Left lung (tissue), 10 donors: ENCODE data around the gene SRP14. TPM values are rescaled to one million over a fixed set of nuclear protein-coding genes. Genes with fewer than 3 reads are reported as not detected.

ENCODE experiments used
- ATAC-seq: fragments of 200-7000 bp; cut with Tn5 transposase; one replicate; pipeline ENCODE4 v1.9.1; 2020; ENCODE audit warnings: moderate library complexity
- DNase-seq, 4 donors: peaks; one replicate each; pipeline ENCODE4 v3.0.0-alpha.2; 2013 to 2020
- H3K27ac ChIP-seq, 2 donors: fragments of 200-600 bp; sonication (generic) in 1 of 2; one replicate each; pipeline versions ENCODE4 v1.5.0 to v1.8.0; 2020 to 2021
- H3K27me3 ChIP-seq, 2 donors: fragments of 200-600 bp; sonication (generic) in 1 of 2; one replicate each; pipeline versions ENCODE4 v1.5.0 to v1.8.0; 2020 to 2021
- H3K36me3 ChIP-seq, 2 donors: fragments of 200-600 bp; sonication (generic) in 1 of 2; one replicate each; pipeline versions ENCODE4 v1.5.0 to v1.8.0; 2020 to 2021
- H3K4me1 ChIP-seq, 2 donors: fragments of 200-600 bp; one replicate each; pipeline ENCODE4 v1.8.0; 2021
- H3K4me3 ChIP-seq, 2 donors: fragments of 200-600 bp; sonication (generic) in 1 of 2; one replicate each; pipeline versions ENCODE4 v1.5.0 to v1.8.0; 2020 to 2021; ENCODE audit warnings: mild to moderate bottlenecking in 1 of 2
- H3K9me3 ChIP-seq, 2 donors: fragments of 200-600 bp; sonication (generic) in 1 of 2; one replicate each; pipeline versions ENCODE4 v1.5.0 to v1.8.0; 2020 to 2021
- intact Hi-C, 2 donors: fragments of 100-400 bp; cut with DNase I; formaldehyde crosslinking; loops; one replicate each; pipeline versions ENCODE4 v1.11.2 to v1.14.2; 2022
- polyA plus RNA-seq, 6 donors: library from polyadenylated mRNA; unstranded; fragments of 120-200 nt; gene quantifications; one replicate each; pipeline ENCODE4 v1.2.1, GENCODE V29; 2013; ENCODE audit not compliant: insufficient read length in 6 of 6
- total RNA-seq, 2 donors: library from RNA; stranded (reverse); fragmentation: NEBNext Ultra II Directional; extraction: Animal tissue kit (Norgen Biotek cat#: 25700); gene quantifications; one replicate each; pipeline ENCODE4 v1.2.1, GENCODE V29; 2021
- TF ChIP-seq, protein P1 (sequence below), 2 donors: fragments of 200-600 bp; sonication (generic) in 1 of 2; IDR thresholded peaks; one replicate each; pipeline versions ENCODE4 v1.5.0 to v1.8.0; 2021; ENCODE audit warnings: antibody characterized with exemption in 2 of 2
- donor health status: DM: no; HTN: yes; CAD: no.
- donor health status: DM: no; HTN: no; CAD: no.

Gene SRP14
- total and polyA plus RNA-seq, 8 donors = 159 to 541 (median 505) TPM

DNA sequence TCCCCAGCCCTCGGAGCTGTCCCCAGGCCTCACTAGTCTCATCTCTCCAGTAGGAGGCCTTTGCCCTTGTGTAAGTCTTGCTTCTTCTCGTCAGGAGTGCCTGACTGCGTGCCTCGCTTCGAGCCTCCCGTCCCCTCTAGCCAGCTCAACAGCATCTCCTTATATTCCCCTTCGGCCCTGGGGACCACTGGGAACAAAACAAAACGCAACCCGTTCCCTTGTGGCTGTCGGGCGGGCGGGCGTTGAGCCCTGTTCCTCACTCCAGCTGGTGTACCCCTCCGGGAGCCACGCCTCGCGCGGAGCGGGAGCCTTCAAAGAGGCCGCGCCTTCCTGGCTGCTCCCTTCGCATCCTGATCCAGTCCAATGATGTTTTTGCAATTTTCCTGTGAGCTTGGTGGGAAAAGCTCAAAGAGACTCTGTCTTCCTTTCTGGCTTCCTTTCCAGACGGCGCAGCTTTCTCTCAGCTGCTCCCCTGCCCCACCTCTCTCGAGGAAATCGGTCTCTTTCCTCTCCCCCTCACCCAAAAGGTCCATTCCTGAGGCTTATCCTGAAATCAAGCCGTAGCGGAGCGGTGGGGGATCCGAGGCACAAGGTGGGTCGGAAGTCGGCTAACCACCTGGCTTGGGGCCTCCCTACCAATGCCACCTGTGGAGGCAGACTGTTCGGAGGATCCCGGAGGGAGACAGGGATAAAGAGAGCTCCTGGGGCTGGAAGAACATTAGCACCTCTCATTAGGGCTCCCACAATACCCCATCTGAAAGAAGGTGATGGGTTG lies 33.4 kb upstream of the SRP14 start:
- Histone ChIP-seq H3K27ac (no peak overlapping the region), H3K27me3 (no peaks in the 10 kb centered on the region), H3K4me3 (no peak overlapping the region), H3K4me1 (peaks cover 8 to 32% of the 10 kb centered on the region in 2 donors), H3K9me3 (no peaks in the 10 kb centered on the region), H3K36me3 (no peaks in the 10 kb centered on the region)
- no peak for ATAC-seq
- intact Hi-C loops = no loop called here
- peak in 1 of 4 donors; percentile 81 for DNase-seq
- TF ChIP-seq, protein P1, sequence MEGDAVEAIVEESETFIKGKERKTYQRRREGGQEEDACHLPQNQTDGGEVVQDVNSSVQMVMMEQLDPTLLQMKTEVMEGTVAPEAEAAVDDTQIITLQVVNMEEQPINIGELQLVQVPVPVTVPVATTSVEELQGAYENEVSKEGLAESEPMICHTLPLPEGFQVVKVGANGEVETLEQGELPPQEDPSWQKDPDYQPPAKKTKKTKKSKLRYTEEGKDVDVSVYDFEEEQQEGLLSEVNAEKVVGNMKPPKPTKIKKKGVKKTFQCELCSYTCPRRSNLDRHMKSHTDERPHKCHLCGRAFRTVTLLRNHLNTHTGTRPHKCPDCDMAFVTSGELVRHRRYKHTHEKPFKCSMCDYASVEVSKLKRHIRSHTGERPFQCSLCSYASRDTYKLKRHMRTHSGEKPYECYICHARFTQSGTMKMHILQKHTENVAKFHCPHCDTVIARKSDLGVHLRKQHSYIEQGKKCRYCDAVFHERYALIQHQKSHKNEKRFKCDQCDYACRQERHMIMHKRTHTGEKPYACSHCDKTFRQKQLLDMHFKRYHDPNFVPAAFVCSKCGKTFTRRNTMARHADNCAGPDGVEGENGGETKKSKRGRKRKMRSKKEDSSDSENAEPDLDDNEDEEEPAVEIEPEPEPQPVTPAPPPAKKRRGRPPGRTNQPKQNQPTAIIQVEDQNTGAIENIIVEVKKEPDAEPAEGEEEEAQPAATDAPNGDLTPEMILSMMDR (IDR thresholded peaks at IDR 0.05) = no peak

DNA sequence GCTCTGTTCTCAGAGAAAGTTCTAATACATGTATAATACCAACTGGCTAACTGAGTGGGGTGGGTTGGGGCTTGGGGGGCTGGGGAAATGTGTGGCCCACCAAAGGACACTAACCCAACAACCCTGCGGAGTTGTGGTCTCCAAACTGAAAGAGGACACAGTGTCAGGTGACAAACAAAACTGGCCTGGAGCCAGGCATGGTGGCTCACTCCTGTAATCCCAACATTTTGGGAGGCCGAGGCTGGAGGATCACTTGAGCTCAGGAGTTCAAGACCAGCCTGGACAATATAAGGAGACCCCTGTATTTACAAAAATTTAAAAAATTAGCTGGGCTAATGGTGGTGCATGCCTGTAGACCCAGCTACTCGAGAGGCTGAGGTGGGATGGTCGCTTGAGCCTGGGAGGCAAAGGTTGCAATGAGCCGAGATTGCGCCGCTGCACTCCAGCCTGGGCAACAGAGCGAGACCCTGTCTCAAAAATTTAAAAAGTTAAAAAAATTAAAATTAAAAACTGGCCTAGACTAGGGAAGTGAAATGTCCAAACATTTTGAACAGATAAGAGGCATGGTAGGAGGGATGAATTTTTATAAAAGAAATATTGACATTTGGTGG lies 31.7 kb upstream of the SRP14 start:
- TF ChIP-seq, protein P1 (IDR thresholded peaks at IDR 0.05) = no peak
- intact Hi-C loops = no loop called here

DNA sequence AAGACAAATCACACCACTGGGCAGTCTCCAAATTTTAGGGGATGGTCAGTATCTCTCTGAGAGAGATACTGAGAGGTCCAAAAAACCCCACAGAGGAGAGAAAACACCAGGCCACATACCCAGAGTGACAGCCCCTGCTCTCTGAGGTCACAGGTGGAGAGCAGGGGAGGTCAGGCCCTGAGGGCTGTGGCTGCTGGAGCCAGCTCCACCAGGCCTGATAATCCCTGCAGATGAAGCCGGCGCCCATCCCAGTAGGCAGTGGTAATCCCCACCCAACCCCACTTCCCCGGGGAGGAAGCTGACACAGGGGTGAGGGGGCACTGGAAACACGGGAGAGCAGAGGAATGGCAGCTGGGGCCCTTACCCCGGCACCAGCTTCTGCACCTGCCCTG lies 31.2 kb upstream of the SRP14 start:
- ATAC-seq (no peak), DNase-seq (no peak)
- Histone ChIP-seq H3K36me3 (no peaks in the 10 kb centered on the region), H3K27ac (peak overlapping the region in 1 of 2 donors; percentile 55), H3K4me1 (peaks cover 8 to 25% of the 10 kb centered on the region in 2 donors), H3K9me3 (no peaks in the 10 kb centered on the region), H3K4me3 (no peak overlapping the region), H3K27me3 (no peaks in the 10 kb centered on the region)
- TF ChIP-seq, protein P1 (IDR thresholded peaks at IDR 0.05) = no peak
- intact Hi-C loops = no loop called here

More for the DNA sequence above, 31.7 kb upstream of the SRP14 start:
- Histone ChIP-seq H3K27ac (no peak overlapping the region), H3K36me3 (no peaks in the 10 kb centered on the region), H3K9me3 (no peaks in the 10 kb centered on the region), H3K4me3 (no peak overlapping the region), H3K4me1 (peaks cover 8 to 30% of the 10 kb centered on the region in 2 donors), H3K27me3 (no peaks in the 10 kb centered on the region)
- ATAC-seq = no peak
- DNase-seq = no peak

DNA sequence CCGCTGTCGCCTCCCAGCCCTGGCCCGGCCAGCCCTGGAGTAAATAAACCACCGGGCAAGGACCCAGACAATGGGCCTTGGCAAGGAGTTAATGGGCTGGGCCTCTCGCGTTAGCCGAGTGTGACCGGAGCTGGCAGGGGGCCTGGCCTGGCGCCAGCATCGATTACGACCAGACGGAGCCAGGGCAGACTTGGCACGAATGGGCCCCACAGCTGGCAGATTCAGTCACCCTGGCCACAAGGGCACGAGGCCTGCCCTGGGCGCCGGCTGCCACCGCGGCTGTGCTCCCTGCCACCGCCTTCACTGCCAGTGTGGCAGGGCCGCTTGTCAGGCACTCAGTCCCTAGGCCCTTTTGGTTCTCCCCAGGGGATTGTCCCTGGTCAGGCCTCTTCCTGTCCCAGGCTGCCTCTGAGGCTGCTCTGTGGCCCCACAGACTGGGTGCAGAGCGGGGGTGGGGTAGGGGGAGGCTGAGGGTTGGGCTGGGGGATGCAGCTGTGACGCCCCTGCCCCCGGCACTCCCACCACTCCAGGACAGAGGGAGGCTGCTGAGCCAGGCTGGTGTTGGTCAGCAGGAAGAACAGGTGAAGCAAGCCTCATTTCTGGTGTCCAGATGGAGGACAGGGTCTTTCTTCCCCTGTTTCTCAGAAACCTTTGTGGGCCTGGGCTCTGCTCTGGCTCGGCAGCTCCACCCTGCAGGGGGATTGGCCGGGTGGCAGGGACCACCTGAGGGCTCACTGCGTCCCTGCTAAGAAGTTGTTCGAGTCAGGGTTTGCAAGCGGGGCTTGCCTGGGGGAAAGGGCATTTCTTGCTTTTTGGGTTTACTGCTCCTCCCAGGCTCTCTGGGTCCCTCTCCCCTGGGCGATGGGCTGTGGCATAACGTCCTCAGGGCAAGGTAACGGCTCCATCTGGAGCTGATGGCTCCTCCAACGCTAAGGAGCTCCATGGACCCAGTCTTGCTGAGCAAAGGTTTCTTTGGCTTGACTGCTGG lies 30.5 kb upstream of the SRP14 start:
- Histone ChIP-seq H3K27me3 (no peaks in the 10 kb centered on the region), H3K27ac (peak overlapping the region; percentile 33 to 55), H3K4me1 (peaks cover 8 to 20% of the 10 kb centered on the region in 2 donors), H3K4me3 (no peak overlapping the region), H3K36me3 (no peaks in the 10 kb centered on the region), H3K9me3 (no peaks in the 10 kb centered on the region)
- TF ChIP-seq, protein P1 (IDR thresholded peaks at IDR 0.05) = no peak
- intact Hi-C loops = no loop called here
- DNase-seq = peak; percentile 65 to 92 (median 86)
- peak; percentile 96 for ATAC-seq
